Right renal cortex interstitium (tissue), 3 donors: ENCODE results near the gene NKX2-2. TPM values are rescaled to one million over a fixed set of nuclear protein-coding genes. Genes with fewer than 3 reads are reported as not detected.
"Not testable (repeated sequence)": the region's sequence is repeated elsewhere in the genome, so short reads cannot be mapped to it uniquely, and the experiment has no call there.

Experiments used
- DNase-seq, 3 donors: peaks; one replicate each; pipeline ENCODE4 v3.0.0-alpha.2; 2013; ENCODE audit warnings: low read depth in 3 of 3, low spot score in 2 of 3
- polyA plus RNA-seq, 3 donors: library from polyadenylated mRNA; unstranded; fragments of 120-200 nt; gene quantifications; one replicate each; pipeline ENCODE4 v1.2.1, GENCODE V29; 2013; ENCODE audit not compliant: insufficient read length in 3 of 3

The NKX2-2 gene
- polyA plus RNA-seq, 3 donors: not detected

DNA sequence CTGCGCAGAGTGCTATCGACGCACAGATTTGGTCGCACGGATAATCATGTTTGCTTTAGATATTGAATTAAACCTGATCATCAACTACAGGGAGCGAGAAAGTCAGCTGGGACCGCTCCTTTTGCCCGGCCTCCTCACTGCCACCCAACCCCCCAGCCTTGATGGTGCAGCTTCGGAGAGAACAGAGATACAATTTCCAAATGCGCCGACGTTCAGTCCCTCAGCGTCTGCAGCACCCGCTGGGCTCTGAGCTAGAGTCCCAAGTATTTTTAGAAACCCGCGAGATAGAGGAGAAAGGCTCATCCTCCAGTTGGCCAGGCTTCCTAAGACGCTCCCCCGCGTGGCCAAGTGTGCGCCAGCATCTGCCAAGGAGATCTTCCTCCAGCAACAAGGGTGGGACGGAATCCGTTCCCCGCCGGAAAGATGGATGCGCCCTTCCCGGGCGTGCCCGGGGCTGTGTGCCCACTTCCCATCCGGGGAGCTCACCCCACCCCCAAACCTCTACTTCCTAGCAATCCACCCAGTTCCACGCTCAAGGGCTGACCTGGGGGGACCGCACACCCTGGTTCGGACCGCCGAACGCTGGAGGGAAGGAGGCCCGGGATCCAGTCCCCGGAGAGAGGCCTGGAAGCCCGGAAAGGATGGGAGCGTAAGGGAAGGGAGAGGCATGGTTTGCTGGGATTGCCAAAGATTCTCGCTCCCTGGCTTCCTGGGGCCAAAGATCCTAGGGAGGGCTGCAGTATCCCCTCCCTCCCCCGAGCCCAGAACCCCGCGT lies 4.1 kb downstream of the NKX2-2 start:
- DNase-seq: no peak

- no peak for DNase-seq
These were observed 4.7 kb downstream of the NKX2-2 start for GRCh38 chr20:21509079-21509596.

GRCh38 chr20:21508230-21509078 lies 5.4 kb downstream of the NKX2-2 start:
- DNase-seq: no peak

DNA sequence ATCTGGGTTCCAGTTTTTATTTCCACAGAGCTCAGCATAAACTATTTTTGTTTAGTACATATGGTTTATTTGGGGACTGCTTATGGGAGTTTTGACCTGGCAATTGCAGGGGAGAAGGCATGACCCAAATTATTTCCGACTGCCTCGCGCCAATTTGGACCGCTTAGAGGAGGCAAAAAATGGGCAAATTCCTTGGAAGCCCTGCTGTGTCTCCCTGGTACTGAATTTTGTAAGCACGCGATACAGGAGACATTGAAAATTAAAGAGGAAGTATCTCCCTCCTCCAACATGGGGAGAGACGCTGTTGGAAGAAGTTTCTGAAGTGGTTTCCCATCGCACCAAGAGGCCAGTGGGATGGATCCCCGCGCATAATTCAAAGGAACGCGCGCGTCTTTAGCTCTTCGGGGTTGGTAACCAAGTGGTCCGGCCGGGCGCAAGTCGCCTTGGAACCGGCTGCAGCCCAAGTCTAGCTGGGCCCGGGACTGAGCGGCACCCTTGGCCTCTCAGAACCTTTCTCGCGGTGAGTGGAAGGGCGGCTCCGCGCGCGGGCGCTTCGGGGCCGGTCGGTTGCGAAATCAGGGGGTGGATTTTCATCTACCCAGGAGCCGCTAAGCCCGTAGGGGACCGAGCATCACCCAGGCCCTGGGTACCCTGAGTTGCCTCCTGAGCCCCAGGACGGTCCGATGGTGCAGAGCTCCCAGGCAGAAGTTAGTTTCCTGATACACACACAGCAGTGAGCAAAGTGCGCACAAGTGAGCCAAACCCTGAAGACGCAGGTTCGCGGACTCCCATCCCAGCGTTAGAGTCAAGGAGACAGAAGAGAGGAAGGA lies 6.2 kb downstream of the NKX2-2 start:
- DNase-seq: no peak

- DNase-seq: no peak
These were observed 7.9 kb downstream of the NKX2-2 start for GRCh38 chr20:21505810-21506530.

DNA sequence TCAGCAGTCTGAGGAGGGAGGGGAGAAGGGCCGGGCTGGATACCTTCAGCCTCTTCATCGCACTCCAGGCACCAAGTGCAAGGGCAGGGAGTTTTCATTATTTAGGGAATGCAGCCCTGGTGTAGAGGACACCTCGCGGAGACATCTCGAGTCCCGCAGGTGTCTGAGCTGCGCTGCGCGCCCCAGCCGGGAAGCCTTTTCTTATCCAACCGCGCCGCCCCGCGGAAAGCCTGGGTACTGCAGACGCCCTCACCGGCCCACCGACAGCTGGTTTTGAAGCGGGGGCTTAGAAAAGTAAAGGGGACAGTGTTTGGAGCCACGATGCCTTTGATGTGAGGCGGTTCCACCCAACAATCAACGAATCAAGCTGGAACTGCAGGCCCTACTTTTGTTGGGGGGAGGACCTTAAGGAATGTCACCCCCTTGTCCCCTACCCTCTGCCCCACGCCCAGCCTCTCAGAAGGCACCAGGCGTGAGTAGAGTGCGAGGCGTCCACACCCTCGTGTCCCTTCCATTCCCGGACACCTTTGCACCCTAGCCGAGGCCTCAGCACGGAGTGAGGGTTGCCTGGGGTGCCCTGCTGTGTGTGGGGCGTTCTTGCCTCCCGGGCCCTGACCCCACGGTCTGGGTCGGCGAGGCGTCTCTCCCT lies 8.6 kb downstream of the NKX2-2 start:
- no peak for DNase-seq

GRCh38 chr20:21504323-21504722 lies 9.5 kb downstream of the NKX2-2 start:
- DNase-seq: no peak

DNA sequence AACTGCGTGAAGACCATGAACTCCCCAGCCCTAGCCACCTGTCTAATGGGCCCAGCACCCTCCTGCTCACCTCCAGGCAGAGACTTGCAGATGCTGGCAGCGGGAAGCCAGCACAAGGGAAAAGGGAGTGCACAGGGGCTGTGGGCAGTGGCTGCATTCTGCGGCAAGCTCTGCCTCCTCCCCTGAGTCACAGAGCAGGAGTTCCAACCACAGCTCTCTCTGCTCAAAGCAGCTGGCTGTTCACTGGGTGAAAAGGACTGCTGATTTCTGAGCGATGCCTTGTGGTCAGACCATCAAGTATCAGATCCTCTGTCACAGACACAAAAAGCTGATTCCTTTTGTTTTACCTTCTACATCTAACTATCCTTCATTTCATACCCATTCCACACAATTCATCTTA lies 10.5 kb downstream of the NKX2-2 start:
- DNase-seq: no peak

DNA sequence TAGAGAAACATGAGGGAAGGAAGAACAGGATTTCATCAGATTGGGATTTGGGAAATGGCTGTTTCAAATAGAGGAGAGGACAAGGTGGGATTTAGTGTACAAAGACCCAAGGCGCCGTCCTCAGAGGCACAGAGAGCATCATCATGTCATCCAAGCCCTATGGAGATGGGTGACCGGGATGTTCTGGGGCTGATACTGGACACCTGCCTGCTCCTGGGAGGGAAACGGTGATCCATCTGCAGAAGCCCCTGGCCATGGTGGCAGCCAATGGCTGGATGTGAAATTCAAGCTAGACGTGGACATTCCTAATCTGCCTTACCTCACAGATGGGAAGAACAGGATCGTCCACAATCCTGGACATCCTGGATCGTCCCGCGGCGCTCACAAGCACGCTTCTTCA lies 12.7 kb downstream of the NKX2-2 start:
- DNase-seq: no peak

- no peak for DNase-seq
These were observed 13.3 kb downstream of the NKX2-2 start for GRCh38 chr20:21500599-21500998.

DNA sequence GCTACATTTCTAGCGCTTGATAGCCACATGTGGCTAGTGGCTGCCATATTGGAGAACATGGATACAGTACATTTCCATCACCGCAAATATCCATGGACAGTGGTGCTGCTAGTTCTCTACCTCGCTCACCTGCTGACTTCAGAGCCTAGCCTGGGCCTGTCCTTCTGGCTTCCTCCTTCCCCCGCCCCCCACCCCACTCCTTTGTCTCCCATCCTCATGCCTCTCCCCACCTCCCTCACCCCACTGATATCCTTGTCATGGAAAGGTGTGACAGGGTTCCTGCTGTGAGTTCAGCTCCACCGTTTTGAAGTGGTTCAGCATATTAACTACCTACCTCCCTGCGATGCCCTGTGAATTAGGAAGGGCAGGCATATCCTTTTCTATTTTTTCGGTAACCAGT lies 14.2 kb downstream of the NKX2-2 start:
- no peak for DNase-seq

- no peak for DNase-seq
These were observed 15.2 kb downstream of the NKX2-2 start for GRCh38 chr20:21498635-21499034.

DNA sequence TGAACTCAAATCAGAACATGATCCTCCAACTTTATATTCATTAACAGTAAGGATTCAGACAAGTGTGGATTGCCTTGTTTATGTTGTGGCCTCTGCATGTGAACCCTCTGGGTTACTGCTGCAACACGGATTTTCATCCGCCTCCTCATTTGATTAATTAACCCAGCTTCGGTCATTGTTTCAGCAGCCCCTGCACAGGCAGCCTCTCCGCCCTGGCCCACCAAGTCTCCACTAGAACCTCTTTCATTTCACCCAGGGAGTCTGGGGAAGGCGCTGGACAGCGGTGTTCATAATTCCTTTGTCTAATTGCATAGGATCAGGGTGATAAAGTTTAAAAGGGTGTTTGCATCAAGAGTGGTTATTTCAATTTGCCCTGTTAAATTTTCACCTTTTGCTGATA lies 15.7 kb downstream of the NKX2-2 start:
- no peak for DNase-seq

DNA sequence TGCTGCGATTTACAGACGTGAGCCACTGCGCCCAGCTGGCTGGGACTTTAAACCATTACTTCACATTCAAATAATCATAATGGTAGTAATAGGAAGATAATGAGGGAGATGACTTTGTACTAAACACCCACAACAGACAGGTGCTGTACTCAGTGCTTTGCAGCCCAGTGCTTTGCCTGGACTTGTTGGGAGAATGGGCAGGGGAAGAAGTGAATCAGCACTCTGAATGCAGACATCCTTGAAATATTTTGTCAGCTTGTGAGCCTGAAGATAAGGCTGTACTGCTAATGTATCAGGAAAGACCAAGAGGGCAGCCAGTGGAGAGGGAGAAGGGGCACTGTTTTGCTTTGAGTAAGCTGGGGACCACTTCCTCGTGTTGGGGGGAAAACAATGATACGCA lies 17.4 kb downstream of the NKX2-2 start:
- no peak for DNase-seq

- no peak for DNase-seq
These were observed 20.8 kb downstream of the NKX2-2 start for GRCh38 chr20:21493049-21493448.

DNA sequence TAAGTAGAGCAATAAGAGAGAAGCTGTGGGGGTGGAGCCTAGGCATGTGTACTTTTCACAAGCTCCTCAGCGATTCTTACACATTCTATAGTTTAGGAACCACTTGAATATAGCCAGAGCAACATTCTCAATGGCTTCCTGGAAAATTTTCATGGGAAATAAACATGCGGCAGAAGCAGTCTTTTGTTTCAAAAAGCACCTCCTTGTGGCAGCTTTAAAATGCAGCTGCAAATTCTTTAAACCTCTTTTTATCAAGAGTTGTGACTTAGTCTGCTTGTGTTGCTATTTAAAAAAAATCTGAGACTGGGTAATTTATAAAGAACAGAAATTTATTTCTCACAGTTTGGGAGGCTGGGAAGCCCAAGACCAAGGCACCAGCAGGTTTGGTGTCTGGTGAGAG lies 23.8 kb downstream of the NKX2-2 start:
- no peak for DNase-seq

DNA sequence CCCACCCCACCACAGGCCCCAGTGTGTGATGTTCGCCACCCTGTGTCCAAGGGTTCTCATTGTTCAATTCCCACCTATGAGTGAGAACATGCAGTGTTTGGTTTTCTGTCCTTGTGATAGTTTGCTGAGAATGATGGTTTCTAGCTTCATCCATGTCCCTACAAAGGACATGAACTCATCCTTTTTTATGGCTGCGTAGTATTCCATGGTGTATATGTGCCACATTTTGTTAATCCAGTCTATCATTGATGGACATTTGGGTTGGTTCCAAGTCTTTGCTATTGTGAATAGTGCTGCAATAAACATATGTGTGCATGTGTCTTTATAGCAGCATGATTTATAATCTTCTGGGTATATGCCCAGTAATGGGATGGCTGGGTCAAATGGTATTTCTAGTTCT lies 33.7 kb downstream of the NKX2-2 start:
- DNase-seq: not testable (repeated sequence)

- no peak for DNase-seq
These were observed 48.1 kb downstream of the NKX2-2 start for GRCh38 chr20:21465799-21466198.

GRCh38 chr20:21464916-21465315 lies 48.9 kb downstream of the NKX2-2 start:
- DNase-seq: no peak
